ENCODE data around the gene LY9. TPM values are rescaled to one million over a fixed set of nuclear protein-coding genes. Genes with fewer than 3 reads are reported as not detected.
"Not testable (repeated sequence)": the region's sequence is repeated elsewhere in the genome, so short reads cannot be mapped to it uniquely, and the experiment has no call there.

LY9 gene
- total RNA-seq, 2 donors from 2014 or later, result 0.46 to 1.7 TPM

- H3K4me1 ChIP-seq (replicated peaks), result no peaks in the 10 kb centered on the region
- no peaks in the 10 kb centered on the region for H3K36me3 ChIP-seq
- intact Hi-C loops (cut with DNase I), result no loop called here
- DNase-seq (ENCODE audit: low spot score), result no peak
- no peaks in the 10 kb centered on the region for H3K27me3 ChIP-seq (replicated peaks; ENCODE audit: insufficient read depth)
- 78% methylated on average over 2 of the region's 2 CpGs for WGBS
- H3K27ac ChIP-seq, result no peak overlapping the region
- H3K4me3 ChIP-seq, result no peak overlapping the region
- TF ChIP-seq, protein P1, sequence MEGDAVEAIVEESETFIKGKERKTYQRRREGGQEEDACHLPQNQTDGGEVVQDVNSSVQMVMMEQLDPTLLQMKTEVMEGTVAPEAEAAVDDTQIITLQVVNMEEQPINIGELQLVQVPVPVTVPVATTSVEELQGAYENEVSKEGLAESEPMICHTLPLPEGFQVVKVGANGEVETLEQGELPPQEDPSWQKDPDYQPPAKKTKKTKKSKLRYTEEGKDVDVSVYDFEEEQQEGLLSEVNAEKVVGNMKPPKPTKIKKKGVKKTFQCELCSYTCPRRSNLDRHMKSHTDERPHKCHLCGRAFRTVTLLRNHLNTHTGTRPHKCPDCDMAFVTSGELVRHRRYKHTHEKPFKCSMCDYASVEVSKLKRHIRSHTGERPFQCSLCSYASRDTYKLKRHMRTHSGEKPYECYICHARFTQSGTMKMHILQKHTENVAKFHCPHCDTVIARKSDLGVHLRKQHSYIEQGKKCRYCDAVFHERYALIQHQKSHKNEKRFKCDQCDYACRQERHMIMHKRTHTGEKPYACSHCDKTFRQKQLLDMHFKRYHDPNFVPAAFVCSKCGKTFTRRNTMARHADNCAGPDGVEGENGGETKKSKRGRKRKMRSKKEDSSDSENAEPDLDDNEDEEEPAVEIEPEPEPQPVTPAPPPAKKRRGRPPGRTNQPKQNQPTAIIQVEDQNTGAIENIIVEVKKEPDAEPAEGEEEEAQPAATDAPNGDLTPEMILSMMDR (IDR thresholded peaks at IDR 0.05), result no peak
- no peak for TF ChIP-seq POLR2A (IDR thresholded peaks at IDR 0.05)
- no peak for TF ChIP-seq POLR2AphosphoS5 (IDR thresholded peaks at IDR 0.05)
- H3K9me3 ChIP-seq, result no peaks in the 10 kb centered on the region
These were observed 68.2 kb downstream of the LY9 start for GRCh38 chr1:160864173-160864572.

DNA sequence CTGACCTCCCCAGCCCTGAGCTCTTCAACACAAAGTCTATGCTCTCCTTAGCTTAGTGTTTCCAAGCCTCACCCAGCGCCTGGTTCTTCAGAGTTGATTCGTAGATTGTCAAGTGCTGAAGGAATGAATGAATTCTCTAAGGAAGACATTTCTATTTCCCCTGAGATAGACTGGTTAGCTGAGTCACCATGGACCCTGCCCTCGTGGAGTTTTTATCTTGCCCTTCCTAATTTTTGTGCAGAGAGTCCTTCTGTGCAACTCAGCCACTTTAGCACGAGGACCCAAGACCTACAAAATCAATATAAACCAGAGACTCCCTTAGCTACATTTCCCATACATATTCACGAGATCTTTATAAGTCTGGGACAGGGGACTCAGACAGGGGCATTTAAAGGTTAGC is 69.4 kb downstream of the LY9 start:
- Histone ChIP-seq H3K4me3 (no peak overlapping the region), H3K36me3 (no peaks in the 10 kb centered on the region), H3K4me1 (replicated peaks) (no peaks in the 10 kb centered on the region), H3K27me3 (replicated peaks; ENCODE audit: insufficient read depth) (no peaks in the 10 kb centered on the region), H3K9me3 (no peaks in the 10 kb centered on the region), H3K27ac (no peak overlapping the region)
- TF ChIP-seq, protein P1 (IDR thresholded peaks at IDR 0.05), result no peak
- no peak for TF ChIP-seq POLR2AphosphoS5 (IDR thresholded peaks at IDR 0.05)
- TF ChIP-seq POLR2A (IDR thresholded peaks at IDR 0.05), result no peak
- DNase-seq (ENCODE audit: low spot score), result no peak
- WGBS, result 72% methylated on average over 5 of the region's 5 CpGs
- intact Hi-C loops (cut with DNase I), result no loop called here

DNA sequence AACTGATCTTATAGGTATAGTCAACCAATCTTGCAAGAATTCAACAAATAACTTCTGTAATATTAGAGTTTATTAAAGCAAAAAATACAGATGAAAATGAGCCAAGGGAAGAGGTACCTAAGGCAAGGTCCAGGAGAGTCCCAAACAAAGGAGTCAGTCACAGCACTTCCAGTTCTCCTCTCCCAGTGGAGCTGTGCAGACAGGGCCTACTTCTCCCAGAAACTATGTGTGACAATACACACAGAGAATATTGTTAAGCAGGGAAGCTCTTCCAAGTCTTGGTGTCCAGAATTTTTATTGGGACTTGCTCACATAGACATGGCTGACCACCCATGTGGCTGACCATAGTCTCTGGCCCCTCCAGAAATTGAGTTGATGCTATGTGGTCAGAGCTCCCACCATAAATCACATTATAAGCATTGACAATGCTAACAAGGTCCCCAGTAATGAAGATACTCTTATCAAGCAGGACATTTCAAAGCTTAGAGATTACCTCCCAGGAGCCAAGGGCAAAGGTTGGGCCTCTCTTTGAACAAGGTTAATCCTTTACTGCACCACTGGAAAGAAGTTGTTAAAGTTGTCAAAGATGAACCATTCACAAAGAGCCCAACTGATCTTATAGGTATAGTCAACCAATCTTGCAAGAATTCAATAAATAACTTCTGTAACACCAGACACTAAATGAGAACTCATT is 70.2 kb downstream of the LY9 start:
- intact Hi-C loops (cut with DNase I), result no loop called here
- no peak for DNase-seq (ENCODE audit: low spot score)
- no peak overlapping the region for H3K4me3 ChIP-seq
- no peak overlapping the region for H3K27ac ChIP-seq
- no peaks in the 10 kb centered on the region for H3K9me3 ChIP-seq
- H3K36me3 ChIP-seq, result no peaks in the 10 kb centered on the region
- TF ChIP-seq, protein P1 (IDR thresholded peaks at IDR 0.05), result no peak
- TF ChIP-seq POLR2A (IDR thresholded peaks at IDR 0.05) (no peak), POLR2AphosphoS5 (IDR thresholded peaks at IDR 0.05) (no peak)
- H3K4me1 ChIP-seq (replicated peaks), result no peaks in the 10 kb centered on the region
- no peaks in the 10 kb centered on the region for H3K27me3 ChIP-seq (replicated peaks; ENCODE audit: insufficient read depth)

DNA sequence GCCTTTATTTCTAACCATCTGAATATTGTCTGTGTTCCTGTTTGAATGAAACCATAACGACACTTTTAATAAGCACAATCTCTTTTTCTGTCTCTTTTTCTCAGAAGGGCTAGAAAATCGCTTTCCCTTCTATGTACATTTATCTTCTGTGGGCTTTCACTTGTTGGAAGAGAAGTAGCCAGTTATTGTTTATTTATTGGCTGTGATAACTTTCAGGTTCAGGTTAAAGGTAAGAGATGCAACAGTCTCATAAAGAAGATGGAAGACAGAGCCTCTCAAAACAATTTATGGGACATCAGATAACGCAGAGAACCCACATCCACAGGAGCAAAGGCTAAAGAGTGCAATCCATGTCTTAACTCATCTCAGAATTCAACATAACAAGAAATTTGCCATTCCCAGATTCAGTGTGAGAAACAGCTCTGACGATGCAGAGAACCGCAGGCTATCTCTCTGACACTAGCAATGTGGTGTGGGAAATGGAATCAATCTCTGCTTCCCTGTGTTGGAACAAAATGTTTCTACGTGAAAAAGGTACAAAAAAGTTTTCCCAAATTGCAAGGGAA is 70.8 kb downstream of the LY9 start:
- Histone ChIP-seq H3K4me1 (replicated peaks) (no peaks in the 10 kb centered on the region), H3K36me3 (no peaks in the 10 kb centered on the region), H3K27ac (no peak overlapping the region), H3K27me3 (replicated peaks; ENCODE audit: insufficient read depth) (no peaks in the 10 kb centered on the region), H3K9me3 (no peaks in the 10 kb centered on the region), H3K4me3 (no peak overlapping the region)
- 36% methylated on average over 6 of the region's 6 CpGs for WGBS
- TF ChIP-seq POLR2A (IDR thresholded peaks at IDR 0.05), result no peak
- TF ChIP-seq, protein P1 (IDR thresholded peaks at IDR 0.05), result no peak
- no peak for TF ChIP-seq POLR2AphosphoS5 (IDR thresholded peaks at IDR 0.05)
- intact Hi-C loops (cut with DNase I), result no loop called here
- no peak for DNase-seq (ENCODE audit: low spot score)

- H3K9me3 ChIP-seq; H3K4me1 ChIP-seq (replicated peaks); H3K27ac ChIP-seq; H3K27me3 ChIP-seq (replicated peaks; ENCODE audit: insufficient read depth); H3K4me3 ChIP-seq; H3K36me3 ChIP-seq; DNase-seq (ENCODE audit: low spot score); intact Hi-C loops (cut with DNase I): not testable (repeated sequence)
- 59% methylated on average over 4 of the region's 4 CpGs for WGBS
These were observed 71.7 kb downstream of the LY9 start for GRCh38 chr1:160867651-160868050.

Data from prostate gland (tissue), 2 donors.